GM21786 (cell line): Measurements from ENCODE around the gene WDR91.
"Not testable (repeated sequence)": the region's sequence is repeated elsewhere in the genome, so short reads cannot be mapped to it uniquely, and the experiment has no call there.

Experiments used
- ATAC-seq: cut with Tn5 transposase; IDR thresholded peaks from one replicate; pipeline ENCODE4 v1.9.1; 2021; ENCODE audit not compliant: unreplicated experiment

WDR91 gene

DNA sequence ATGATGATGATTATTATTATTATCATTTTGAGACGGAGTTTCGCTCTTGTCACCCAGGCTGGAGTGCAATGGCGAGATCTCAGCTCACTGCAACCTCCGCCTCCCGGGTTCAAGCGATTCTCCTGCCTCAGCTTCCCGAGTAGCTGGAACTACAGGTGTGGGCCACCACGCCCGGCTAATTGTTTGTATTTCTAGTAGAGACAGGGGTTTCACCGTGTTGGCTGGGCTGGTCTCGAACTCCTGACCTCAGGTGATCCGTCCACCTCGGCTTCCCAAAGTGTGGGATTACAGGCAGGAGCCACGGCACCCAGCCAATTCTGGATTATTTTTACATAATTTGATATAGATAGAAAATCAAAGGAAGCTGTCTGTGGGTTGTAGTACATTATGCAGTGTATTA is 22.8 kb upstream of the WDR91 start:
- ATAC-seq, result not testable (repeated sequence)

DNA sequence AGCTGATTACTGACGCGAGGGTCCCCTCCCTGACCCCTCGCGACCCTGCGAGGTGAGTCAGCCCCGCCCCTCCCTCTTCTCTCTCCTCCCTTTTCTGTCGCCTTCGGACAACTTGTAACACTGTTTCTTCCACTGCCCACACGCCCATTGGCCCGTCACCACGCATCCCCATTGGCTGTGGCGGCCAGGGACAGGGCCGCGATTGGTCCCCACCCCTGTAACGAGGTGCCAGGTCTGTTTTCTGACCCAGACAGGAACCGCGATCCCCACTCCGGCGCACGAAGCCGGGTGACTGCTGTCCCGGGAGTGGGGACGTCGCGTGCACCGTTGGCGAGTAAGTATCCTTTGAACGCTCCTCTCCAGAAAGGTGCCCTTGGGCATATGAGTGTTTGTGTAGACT is 22.2 kb upstream of the WDR91 start, which contains the start of gene STRA8:
Gene STRA8 (plus strand): TSS at position 269 of the 400 bp plus-strand sequence. CDS start 6,687 bp downstream, outside the sequence.
- ATAC-seq, result no peak

DNA sequence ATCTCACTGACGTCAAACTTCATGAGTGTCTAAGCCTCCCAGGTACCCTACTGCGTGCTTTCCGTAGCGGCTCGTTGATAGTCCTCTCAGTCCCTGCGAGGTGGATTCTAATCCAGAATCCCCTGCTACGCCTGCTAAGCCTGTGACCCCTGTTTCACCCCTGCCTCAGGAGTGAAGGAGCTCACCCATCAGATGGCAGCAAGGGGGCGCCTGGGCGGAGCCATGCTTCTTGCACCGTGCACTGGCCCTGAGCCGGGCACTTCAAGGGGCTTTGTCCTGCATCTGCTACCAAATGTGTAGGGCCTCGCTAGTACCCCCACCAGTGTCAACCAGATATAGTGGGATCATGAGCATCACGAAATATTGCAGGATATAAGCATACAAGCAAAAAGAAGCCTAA is 21.4 kb upstream of the WDR91 start:
- ATAC-seq, result no peak

DNA sequence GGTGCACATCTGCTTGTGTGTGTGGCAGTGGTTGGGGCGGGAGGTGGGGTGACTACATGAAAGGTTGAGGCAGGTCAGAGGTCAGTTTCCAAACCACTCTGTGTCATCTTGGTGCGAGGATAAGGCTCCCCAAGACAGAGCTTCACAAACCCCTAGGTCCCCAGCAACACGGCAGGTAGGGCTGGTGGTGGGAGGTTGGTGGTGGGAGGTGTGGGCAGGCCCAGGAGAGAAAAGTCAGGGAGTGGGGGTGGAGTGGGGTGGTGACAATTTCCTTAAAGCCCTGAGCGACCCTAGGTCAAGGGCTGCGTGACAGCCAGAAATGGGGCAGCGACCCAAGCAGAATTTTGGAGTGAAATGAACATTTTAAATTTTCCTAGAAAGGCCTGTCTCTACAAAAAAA is 20.8 kb upstream of the WDR91 start:
- ATAC-seq, result no peak

DNA sequence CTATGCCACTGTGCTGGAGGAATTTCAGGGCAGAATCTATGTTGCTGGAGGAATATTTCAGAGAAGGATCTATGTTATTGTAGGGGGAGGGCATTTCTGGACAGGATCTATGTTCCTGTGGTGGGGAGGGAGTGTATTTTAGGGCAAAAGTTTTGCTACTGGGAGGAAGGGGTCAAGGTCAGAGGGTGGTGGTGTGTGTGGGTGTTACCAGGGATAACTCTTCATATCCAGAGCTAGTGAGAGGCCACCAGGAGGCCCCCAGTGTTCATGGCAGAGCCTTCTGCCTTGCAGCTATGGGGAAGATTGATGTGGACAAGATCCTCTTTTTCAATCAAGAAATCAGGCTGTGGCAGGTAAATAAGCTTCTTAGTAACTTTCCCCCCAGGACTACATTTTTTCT is 20.4 kb upstream of the WDR91 start:
- no peak for ATAC-seq

DNA sequence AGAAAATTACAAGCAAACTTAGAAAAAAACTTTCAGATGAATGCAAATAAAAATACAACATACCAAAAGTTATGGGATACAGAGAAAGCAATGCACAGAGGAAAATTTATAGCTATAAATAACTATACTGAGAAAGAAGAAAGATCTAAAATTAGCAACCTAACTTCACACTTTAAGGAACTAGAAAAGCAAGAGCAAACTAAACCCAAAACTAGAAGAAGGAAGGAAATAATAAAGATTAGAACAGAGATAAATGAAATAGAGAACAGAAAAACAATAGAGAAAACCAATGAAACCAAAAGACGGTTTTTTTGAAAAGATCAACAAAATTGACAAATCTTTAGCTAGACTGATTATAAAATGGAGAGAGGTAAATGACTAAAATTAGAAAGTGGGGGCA is 12.7 kb upstream of the WDR91 start:
- ATAC-seq, result peak; percentile 60

DNA sequence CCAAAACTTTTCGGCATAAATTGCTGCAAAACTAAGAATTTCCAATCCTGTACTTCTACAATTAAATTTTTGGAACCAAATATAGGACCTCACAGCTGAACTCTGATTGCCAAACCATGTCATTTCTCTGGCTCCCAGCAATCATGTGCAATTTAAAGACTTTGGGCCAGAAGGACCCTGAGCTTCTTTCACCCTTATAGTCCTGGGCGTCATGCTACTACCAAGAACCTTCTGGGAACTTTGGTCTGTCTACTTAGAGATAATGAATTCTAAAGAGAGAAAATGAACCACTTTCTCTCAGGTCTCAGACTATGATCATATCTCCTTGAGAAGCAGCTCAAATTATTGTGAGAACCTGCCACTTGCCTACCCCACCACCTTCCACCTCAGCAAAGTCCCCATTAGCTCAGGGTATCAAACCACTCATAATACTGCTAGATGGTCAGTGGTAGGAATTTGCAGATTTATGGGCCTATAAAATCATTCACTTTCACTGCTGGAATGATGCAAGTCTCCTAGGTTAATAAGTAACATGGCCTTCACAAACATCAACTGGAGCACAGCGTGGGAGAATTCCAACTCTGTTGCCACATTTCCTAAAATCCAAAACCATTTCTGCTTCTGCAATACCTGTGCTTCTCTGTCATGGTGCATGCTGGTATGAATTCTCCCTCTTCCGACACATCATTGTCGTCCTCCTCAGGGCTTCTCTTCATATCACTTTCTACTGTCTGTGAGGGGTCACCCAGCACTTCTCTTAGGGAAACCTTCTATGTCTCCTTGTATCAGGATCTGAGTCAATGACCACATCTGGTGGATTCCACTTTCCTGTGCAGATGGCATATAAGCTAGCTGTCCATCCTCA is 6.6 kb upstream of the WDR91 start:
- ATAC-seq, result no peak

DNA sequence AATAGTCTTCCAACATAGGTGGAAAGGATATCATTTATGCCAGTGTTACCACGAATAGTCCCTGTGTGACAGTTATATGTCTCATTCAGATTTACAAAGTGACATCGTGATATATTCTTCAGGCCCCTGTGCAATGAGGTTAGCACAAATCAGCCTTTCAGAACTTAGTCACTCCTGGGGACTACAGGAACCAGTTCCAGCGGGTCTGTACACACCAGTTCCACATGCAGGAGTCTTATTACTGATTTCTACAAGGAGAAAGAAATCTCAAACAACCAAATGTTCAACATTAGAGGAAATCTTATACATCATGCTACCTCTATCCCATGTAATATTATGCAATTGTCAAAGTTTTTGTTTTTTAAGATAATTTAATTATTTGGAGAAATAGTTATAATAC is 4.4 kb upstream of the WDR91 start:
- ATAC-seq, result no peak

DNA sequence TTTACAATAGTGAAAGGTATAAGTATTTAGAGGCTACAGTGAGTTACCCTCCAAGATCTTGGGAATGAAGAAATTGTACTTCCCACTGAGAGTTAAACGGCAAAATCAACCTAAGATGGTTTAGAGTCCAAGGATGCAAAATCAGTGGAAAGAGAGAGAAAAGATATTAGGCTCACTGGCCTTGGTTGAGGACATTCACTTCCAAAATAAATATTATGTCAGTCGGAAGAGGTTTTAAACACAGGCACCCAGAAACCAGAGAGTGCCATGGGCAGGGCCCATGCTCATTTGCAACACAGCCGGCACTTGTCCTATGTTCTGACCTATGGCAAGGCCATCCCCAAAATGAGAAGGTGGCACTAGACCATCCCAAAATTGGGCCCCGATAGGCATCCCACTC is 3.9 kb upstream of the WDR91 start:
- ATAC-seq, result no peak

DNA sequence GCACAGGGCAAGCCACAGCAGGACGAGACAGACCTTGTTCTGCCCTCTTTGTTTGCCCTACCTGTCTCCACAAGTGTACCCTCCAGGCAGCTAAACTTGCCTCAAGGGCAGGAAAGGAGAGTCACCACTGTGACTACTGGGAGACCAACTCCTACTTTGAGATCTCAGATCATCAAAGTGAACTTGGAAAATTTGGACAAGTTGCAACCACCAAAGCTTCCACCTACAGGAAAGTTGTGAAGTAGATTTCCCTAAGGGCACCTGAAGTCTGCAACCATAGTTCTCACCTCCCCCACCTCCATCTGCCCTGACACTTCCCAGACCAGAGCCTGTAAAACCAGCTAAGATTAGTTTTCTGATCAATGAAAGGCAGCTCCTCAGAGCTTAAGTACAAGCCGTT is 2.5 kb upstream of the WDR91 start:
- ATAC-seq, result no peak

DNA sequence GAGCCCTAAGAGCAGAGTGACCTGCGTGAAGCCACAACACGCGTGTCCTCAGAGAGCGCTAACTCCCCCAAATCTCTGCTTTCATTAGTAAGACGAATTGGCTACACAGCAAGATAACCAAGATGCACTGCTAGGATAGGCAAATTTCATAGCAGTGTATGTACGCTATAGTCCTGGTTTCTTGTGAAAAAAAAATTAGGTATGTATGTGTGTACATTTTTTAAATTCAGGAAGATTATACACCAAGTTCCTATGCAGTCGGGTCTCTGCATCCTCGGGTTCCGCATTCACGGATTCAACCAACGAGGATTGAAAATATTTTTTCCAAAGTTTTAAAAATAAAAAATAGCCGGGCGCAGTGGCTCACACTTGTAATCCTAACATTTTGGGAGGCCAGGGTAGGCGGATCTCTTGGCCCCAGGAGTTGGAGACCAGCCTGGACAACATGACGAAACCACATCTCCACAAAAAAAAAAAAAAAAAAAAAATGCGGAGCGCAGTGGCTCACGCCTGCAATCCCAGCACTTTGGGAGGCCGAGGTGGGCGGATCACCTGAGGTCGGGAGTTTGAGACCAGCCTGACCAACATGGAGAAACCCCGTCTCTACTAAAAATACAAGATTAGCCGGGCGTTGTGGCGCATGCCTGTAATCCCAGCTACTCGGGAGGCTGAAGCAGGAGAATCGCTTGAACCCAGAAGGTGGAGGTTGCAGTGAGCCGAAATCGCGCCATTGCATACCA is 790 bp upstream of the WDR91 start:
- ATAC-seq, result not testable (repeated sequence)

DNA sequence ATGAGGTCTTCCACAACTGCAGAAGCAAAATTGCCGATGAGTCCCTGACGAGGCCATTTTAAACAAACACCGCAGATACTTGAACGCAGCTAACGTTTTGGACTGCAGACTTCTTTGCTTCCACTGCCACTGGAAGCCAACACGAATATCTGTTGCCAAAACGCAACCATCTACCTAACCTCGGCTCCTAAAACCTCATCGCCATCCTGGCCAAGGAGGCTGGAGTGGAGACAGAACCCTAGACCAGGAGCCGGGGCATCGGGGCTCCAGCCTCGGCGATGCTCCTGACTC is 493 bp downstream of the WDR91 start:
- ATAC-seq, result peak; percentile 1

DNA sequence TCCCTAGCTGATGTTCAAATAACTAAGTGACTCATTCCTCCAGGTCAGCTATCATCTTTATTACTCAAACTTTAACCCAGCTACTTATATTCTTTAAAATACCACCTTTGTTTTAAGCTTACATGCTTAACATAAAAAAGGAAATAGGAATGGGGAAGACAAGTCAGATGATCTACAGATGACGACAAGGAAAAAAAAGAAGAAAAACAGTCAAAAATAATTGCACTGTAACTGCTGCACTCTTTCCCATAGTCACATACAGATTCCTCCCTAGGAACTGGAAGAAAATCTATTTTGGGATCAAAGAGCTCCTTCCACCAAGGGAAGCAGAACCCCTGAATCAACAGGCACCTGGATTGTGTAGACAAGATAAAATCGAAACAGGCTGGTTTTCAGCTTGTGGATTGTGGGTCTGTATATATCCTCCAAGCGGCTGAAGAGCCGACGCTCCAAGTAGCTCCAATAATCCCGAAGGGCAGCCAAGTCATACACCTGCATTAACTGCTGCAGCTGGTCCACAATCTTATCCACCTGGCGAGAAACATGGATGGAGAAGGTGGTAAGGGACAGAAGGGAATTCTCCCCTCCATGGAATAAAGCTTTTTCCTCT is 2.0 kb downstream of the WDR91 start:
- no peak for ATAC-seq

DNA sequence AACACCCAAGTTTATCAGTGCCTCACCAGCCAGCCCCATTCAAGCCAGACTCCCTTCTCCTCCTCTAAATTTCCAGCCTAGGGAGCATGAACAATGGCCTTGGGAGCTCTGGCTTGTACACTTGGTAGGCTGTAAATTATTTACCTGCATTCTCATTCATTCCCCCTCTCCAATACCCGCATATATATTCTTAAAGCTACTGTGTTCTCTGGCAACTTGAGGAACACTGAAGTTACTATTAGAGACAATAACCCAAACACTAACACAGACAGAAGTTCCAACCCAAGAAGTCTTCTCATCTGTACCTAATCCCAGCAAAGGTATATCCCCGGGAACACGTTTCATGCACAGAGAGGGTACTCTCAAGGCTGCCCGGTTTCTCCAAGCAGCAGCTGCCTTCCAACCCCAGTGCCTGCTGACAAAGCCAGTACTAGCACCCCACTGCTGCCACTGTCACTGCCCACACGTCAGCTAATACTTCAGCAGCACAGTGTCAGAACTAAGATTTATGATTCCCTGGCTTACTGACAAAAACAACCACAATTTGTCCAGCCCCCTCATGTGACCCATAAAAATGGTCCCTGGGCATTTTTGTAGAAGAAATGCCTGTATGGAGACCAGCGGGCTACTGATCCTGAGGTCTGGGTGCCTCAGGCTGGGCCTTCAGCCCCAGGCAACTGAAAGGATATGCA is 3.1 kb downstream of the WDR91 start:
- no peak for ATAC-seq

DNA sequence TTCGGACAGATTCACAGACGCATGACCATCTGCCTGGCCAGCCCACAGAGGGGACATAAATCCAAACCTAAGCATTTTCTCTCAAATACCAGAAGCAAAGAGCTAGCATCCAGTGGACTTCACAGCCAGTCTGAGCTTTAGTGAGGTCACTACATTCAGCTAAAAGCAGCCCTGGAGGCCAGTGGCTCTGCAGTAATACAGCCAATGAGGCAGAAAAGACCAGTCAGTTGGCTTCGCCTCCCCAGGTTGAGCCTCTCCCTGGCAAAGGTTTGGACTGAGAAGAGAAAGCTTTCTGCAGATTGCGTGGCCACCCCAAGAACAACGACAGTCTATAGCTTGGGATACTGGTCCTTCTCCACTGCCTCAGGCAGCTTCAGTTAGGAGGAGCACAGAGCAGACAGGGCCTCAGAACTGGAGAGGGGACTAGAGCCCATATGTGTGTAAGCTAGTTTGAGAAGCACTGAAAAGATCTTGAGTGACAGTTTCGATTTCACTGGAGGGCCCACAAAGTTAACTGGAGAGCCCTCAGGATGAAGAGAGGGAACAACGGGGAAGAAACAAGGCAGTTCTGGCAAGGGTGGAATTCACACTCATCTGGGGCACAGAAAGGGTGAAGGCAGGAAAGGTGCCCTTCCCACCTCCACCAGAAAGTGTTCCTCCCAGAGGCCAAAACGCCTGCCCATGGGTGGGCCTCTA is 3.8 kb downstream of the WDR91 start:
- ATAC-seq, result peak; percentile 20

DNA sequence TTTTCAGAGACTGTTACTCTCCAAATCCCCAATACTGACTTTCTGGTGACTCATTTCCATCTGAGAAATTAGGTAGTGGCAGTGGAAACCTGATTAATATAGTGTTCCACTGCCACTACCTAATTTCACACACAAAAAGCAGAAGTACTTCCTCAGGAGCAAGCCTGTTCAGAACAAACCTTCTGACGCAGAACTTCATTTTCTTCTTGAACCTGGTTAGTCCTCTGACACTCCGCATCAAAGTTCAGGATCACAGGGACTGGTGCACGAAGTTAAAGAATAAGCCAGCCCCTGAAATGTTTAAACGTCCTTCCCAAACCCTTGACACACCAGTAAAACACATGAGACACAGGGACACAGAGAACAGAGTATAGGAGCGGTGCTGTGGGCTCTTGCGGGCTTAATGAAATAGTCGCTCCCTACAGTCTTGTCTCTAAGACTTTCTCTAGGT is 4.4 kb downstream of the WDR91 start:
- peak; percentile 35 for ATAC-seq

DNA sequence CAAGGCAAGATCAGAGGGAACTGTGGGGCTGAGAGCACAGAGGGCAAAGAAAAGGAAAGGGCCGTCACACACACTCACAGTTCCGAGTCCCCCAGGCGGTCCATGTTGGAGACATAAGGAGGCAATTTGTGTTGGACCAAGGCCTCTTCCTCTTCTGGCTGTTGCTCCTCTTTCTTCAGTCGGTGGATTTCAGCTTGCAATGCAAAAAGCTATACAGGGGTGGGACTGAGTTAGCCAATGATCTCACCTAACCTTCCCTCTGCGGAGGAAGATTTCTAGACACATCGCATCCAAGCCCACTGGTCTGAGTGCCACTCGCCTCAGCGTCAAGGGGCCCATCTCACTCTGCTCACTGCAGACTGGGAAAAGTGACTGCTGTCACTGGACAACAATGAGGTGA is 5.5 kb downstream of the WDR91 start:
- no peak for ATAC-seq

DNA sequence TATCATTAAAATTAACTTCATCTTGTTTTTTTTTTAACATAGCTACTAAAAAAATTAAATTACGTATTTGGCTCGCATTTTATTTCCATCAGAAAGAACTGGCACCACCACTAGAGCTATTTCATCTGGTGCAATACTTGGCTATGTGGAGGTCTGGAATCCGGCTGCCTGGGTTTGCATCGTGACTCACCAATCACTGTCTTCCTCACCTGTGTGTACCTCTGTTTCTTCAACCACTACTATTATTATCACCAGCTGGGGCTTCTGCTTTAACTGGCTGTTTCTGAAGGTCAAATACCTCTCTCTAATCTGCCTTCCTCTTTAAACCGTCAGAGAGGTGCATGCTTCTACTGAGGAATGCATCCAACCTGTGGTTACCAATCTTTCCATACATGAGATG is 6.5 kb downstream of the WDR91 start:
- ATAC-seq, result no peak

DNA sequence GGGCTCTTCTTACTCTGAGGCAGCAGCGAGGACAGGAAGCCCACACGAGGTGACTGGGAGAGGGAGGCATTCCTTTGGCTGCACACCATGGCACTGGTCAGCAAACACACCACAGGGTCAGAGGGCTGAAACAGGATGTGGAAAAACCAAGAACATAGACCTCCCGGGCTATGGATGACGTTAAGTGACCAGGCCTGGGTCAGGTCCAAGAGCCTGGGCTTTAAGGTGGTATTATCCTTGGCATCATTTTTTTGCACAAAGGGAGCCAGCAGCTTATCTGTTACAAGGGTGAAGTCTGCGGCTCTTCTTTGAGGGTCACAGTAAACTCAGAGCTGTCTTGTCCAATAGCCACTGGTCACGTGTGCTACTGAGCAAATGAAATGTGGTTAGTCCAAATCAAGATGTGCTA is 7.0 kb downstream of the WDR91 start:
- ATAC-seq, result no peak

DNA sequence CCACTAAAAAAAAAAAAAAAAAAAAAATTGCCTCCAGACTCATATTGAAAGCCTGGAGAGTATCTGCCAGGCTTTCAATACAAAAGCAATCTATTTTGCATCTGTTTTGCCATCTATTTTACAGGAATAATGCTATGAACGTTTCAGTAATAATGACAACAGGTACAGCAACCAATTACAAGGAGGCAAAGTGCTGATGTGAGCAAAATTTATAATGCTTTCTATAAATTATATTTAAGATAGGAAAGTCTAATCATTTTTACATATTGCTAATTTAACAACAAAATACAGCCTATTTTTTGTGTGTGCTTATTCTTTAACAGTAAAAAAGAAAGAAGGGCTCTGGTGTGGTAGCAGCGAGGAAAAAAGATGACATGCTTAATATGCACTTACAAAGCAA is 10.0 kb downstream of the WDR91 start:
- ATAC-seq, result no peak

DNA sequence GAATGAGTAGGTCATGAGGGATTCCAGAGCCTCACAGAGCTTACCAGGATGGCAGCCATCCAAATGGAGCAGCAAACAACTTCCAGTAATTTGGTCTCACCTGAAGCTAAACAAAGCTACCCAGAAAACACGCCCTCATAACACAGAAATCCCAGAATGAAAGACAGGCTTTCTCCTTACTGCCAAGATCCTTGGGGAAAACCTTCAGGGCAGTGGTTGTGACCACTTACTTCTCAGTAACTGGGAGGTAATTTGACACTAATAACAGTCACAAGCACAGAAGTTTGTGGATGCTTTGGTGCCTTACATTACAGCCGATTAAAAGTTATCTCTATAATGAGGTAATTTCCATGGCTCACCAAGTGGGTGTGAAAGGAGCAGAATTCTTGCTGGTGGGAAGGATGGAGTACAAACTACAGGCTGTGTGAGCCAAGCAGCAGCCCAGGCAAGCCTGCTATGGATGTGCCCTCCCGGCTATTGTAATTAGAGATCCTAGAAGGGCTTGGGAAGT is 10.4 kb downstream of the WDR91 start:
- no peak for ATAC-seq
